HCT116 (cell line): ENCODE results near the gene LSAMP. TPM values are rescaled to one million over a fixed set of nuclear protein-coding genes. Genes with fewer than 3 reads are reported as not detected.

ENCODE experiments used
- ATAC-seq: fragments of 200-7000 bp; cut with Tn5 transposase; 2 replicates; pipeline ENCODE4 v1.9.1; 2020; ENCODE audit warnings: mild to moderate bottlenecking, moderate library complexity
- BruUV-seq: library from RNA; stranded (reverse); fragments of 400-500 nt; replicated peaks from 2 replicates; lab custom pipeline; 2021; lab: Mats Ljungman, UMichigan
- CTCF ChIA-PET: fragments of 300-600 bp; sonication (Branson Sonifier 250); formaldehyde crosslinking; loops from one replicate; lab custom pipeline; 2021; ENCODE audit warnings: antibody characterized with exemption; lab: Charles Lee
- POLR2A ChIA-PET: fragments of 300-600, 350-600 bp; sonication (Branson Sonifier 250); formaldehyde crosslinking; loops from one replicate; lab custom pipeline; 2021; ENCODE audit warnings: antibody characterized with exemption; lab: Charles Lee
- RAD21 ChIA-PET, 2 experiments: fragments of 300-600 bp; sonication (Branson Sonifier 250); formaldehyde crosslinking; loops; one replicate each; lab custom pipeline; 2023; ENCODE audit warnings: low total read pairs in 2 of 2; ENCODE audit not compliant: uncharacterized antibody in 2 of 2, unreplicated experiment in 2 of 2, low non-redundant PET in 1 of 2; lab: Charles Lee
- DNase-seq: peaks from one replicate; pipeline ENCODE4 v3.0.0-alpha.2; 2010; ENCODE audit warnings: low read depth, low spot score
- H2AFZ ChIP-seq: fragments of 200-600 bp; shearing (Covaris generic), sonication (generic); 2 replicates; pipeline ENCODE4 v1.6.1; 2017; ENCODE audit warnings: low read depth, mixed run types, mixed read lengths, antibody characterized with exemption, low read length; ENCODE audit not compliant: poor library complexity, severe bottlenecking
- H3K27ac ChIP-seq: 2 replicates; pipeline ENCODE4 v1.5.1; 2012; ENCODE audit warnings: low read depth, low read length
- H3K27me3 ChIP-seq: fragments of 200-600 bp; sonication (generic); 2 replicates; pipeline ENCODE4 v1.6.1; 2016; ENCODE audit warnings: mixed run types, low read length, mixed read lengths; ENCODE audit not compliant: insufficient read depth
- H3K36me3 ChIP-seq, 2 experiments: fragments of 200-500 bp in 1 of 2; fragments of 200-600 bp in 1 of 2; sonication (Bioruptor generic) in 1 of 2; sonication (generic) in 1 of 2; 2 replicates each; pipeline versions ENCODE4 v1.5.1 to v1.6.1; 2014 to 2016; ENCODE audit warnings: low read length in 2 of 2, inconsistent platforms in 1 of 2, mixed read lengths in 1 of 2, mixed run types in 1 of 2; ENCODE audit not compliant: insufficient read depth in 2 of 2, control insufficient read depth in 1 of 2
- H3K4me1 ChIP-seq, 2 experiments: fragments of 200-600 bp in 1 of 2; sonication (generic) in 1 of 2; 2 replicates each; pipeline versions ENCODE4 v1.5.1 to v1.6.1; 2012 to 2017; ENCODE audit warnings: low read length in 2 of 2, inconsistent platforms in 1 of 2, mild to moderate bottlenecking in 1 of 2, mixed read lengths in 1 of 2, mixed run types in 1 of 2, moderate library complexity in 1 of 2; ENCODE audit not compliant: insufficient read depth in 2 of 2, control insufficient read depth in 1 of 2
- H3K4me2 ChIP-seq: fragments of 200-600 bp; sonication (generic); 2 replicates; pipeline ENCODE4 v1.6.1; 2017; ENCODE audit warnings: mixed run types, low read length, mixed read lengths
- H3K4me3 ChIP-seq, 2 experiments: fragments of 200-600 bp in 1 of 2; sonication (generic) in 1 of 2; replicated peaks in 1 of 2; 2 replicates each; pipeline ENCODE4 v1.5.1; 2011 to 2016; ENCODE audit warnings: low read length in 2 of 2, control low read depth in 1 of 2, low read depth in 1 of 2, mild to moderate bottlenecking in 1 of 2, mixed read lengths in 1 of 2, mixed run types in 1 of 2
- H3K79me2 ChIP-seq: fragments of 200-600 bp; sonication (generic); 2 replicates; pipeline ENCODE4 v1.6.1; 2017; ENCODE audit warnings: mild to moderate bottlenecking, mixed run types, low read length, moderate library complexity, mixed read lengths; ENCODE audit not compliant: insufficient read depth
- H3K9ac ChIP-seq: fragments of 200-600 bp; sonication (generic); 2 replicates; pipeline ENCODE4 v1.6.1; 2016; ENCODE audit warnings: low read length, mixed read lengths
- H3K9me2 ChIP-seq: fragments of 200-600 bp; sonication (generic), shearing (Covaris generic); 2 replicates; pipeline ENCODE4 v1.6.1; 2017; ENCODE audit warnings: mixed run types, mild to moderate bottlenecking, moderate library complexity; ENCODE audit not compliant: insufficient read depth
- H3K9me3 ChIP-seq, 2 experiments: fragments of 200-500 bp in 1 of 2; fragments of 200-600 bp in 1 of 2; sonication (Bioruptor generic) in 1 of 2; sonication (generic) in 1 of 2; 2 replicates each; pipeline ENCODE4 v1.6.1; 2014 to 2017; ENCODE audit warnings: low read length in 2 of 2, mixed read lengths in 2 of 2, inconsistent platforms in 1 of 2, low read depth in 1 of 2, mild to moderate bottlenecking in 1 of 2, mixed run types in 1 of 2, moderate library complexity in 1 of 2; ENCODE audit not compliant: control insufficient read depth in 1 of 2, insufficient read depth in 1 of 2
- H4K20me1 ChIP-seq: fragments of 200-600 bp; sonication (generic), shearing (Covaris generic); 2 replicates; pipeline ENCODE4 v1.6.1; 2017; ENCODE audit warnings: mixed run types, mild to moderate bottlenecking, moderate library complexity; ENCODE audit not compliant: insufficient read depth
- ATF3 ChIP-seq: IDR thresholded peaks from 2 replicates; pipeline ENCODE4 v1.6.1; 2012
- CEBPB ChIP-seq: IDR thresholded peaks from 2 replicates; pipeline ENCODE4 v1.6.1; 2012; ENCODE audit warnings: low read depth
- CTCF ChIP-seq, 3 experiments: fragments of 200-600 bp in 1 of 3; sonication (generic) in 1 of 3; IDR thresholded peaks in 2 of 3; conservative IDR thresholded peaks in 1 of 3; 2 replicates each; pipeline ENCODE4 v1.5.1; 2012 to 2017; ENCODE audit warnings: low read depth in 2 of 3, low read length in 2 of 3, antibody characterized with exemption in 1 of 3, borderline replicate concordance in 1 of 3, control low read depth in 1 of 3, mild to moderate bottlenecking in 1 of 3, mixed read lengths in 1 of 3, mixed run types in 1 of 3, moderate library complexity in 1 of 3; ENCODE audit not compliant: insufficient read depth in 1 of 3
- EGR1 ChIP-seq: IDR thresholded peaks from 2 replicates; pipeline ENCODE4 v1.6.1; 2012; ENCODE audit warnings: low read depth
- ELF1 ChIP-seq: IDR thresholded peaks from 2 replicates; pipeline ENCODE4 v1.6.1; 2012; ENCODE audit warnings: low read depth, borderline replicate concordance
- EZH2 ChIP-seq: fragments of 200-600 bp; sonication (generic); IDR thresholded peaks from 2 replicates; pipeline ENCODE4 v1.6.1; 2017; ENCODE audit warnings: antibody characterized with exemption, mixed run types
- FOSL1 ChIP-seq: IDR thresholded peaks from 2 replicates; pipeline ENCODE4 v1.6.1; 2012; ENCODE audit warnings: low read depth
- JUND ChIP-seq: IDR thresholded peaks from 2 replicates; pipeline ENCODE4 v1.6.1; 2012
- MAX ChIP-seq: IDR thresholded peaks from 2 replicates; pipeline ENCODE4 v1.6.1; 2012
- POLR2A ChIP-seq: IDR thresholded peaks from 2 replicates; pipeline ENCODE4 v1.7.0; 2011; ENCODE audit warnings: borderline replicate concordance; ENCODE audit not compliant: insufficient read depth, insufficient read length; ENCODE audit errors: extremely low read depth
- POLR2AphosphoS5 ChIP-seq: IDR thresholded peaks from 2 replicates; pipeline ENCODE4 v1.6.1; 2011; ENCODE audit warnings: mild to moderate bottlenecking, low read depth, low read length, moderate library complexity
- RAD21 ChIP-seq: IDR thresholded peaks from 2 replicates; pipeline ENCODE4 v1.6.1; 2012; ENCODE audit warnings: low read depth, mild to moderate bottlenecking
- REST ChIP-seq: IDR thresholded peaks from 2 replicates; pipeline ENCODE4 v1.6.1; 2012; ENCODE audit warnings: low read depth
- SIN3A ChIP-seq: IDR thresholded peaks from 2 replicates; pipeline ENCODE4 v1.6.1; 2012; ENCODE audit warnings: low read depth
- SP1 ChIP-seq: IDR thresholded peaks from 2 replicates; pipeline ENCODE4 v1.6.1; 2012; ENCODE audit warnings: low read depth
- TCF7L2 ChIP-seq: IDR thresholded peaks from 2 replicates; pipeline ENCODE4 v1.7.0; 2011; ENCODE audit warnings: borderline replicate concordance, inconsistent platforms; ENCODE audit not compliant: insufficient read depth, insufficient read length; ENCODE audit errors: extremely low read depth
- YY1 ChIP-seq: IDR thresholded peaks from 2 replicates; pipeline ENCODE4 v1.6.1; 2011; ENCODE audit warnings: low read length, low read depth, moderate library complexity, mild to moderate bottlenecking; ENCODE audit not compliant: insufficient replicate concordance; ENCODE audit errors: extremely low read depth
- ZBTB33 ChIP-seq: IDR thresholded peaks from 2 replicates; pipeline ENCODE4 v1.6.1; 2011; ENCODE audit warnings: mild to moderate bottlenecking, low read length, moderate library complexity; ENCODE audit not compliant: insufficient replicate concordance; ENCODE audit errors: extremely low read depth
- ZFX ChIP-seq: fragments of 450-650 bp; IDR thresholded peaks from 2 replicates; pipeline ENCODE4 v1.6.1; 2017
- ZNF274 ChIP-seq: fragments of 200-500 bp; sonication (Bioruptor generic); IDR thresholded peaks from 2 replicates; pipeline ENCODE4 v1.6.1; 2014; ENCODE audit warnings: mild to moderate bottlenecking, low read depth, low read length, inconsistent platforms
- intact Hi-C: fragments of 100-400 bp; cut with micrococcal nuclease; formaldehyde crosslinking; loops from 2 replicates; pipeline ENCODE4 v1.10.0; 2022
- total RNA-seq: library from RNA; stranded (reverse); gene quantifications from one replicate; pipeline ENCODE4 v1.2.1, GENCODE V29; 2021; ENCODE audit not compliant: unreplicated experiment

The LSAMP gene
- total RNA-seq, 1 experiment from 2014 or later, result 0.25 TPM

GRCh38 chr3:116259984-116260383, 185.3 kb downstream of the LSAMP start:
- H3K4me2 ChIP-seq, result no peak overlapping the region
- H3K4me1 ChIP-seq, result no peaks in the 10 kb centered on the region
- intact Hi-C loops, result no loop called here
- H3K79me2 ChIP-seq, result no peaks in the 10 kb centered on the region
- POLR2A ChIA-PET, result no interaction called here
- H3K36me3 ChIP-seq, result no peaks in the 10 kb centered on the region
- CTCF ChIA-PET, result no interaction called here
- ATAC-seq (no peak), DNase-seq (no peak)
- H4K20me1 ChIP-seq, result no peaks in the 10 kb centered on the region
- TF ChIP-seq ZNF274, result no peak
- TF ChIP-seq EZH2, result no peak
- TF ChIP-seq ZFX, result no peak
- TF ChIP-seq ATF3, result no peak
- TF ChIP-seq CTCF (IDR thresholded peaks at IDR 0.05 in 2 of 3, conservative IDR thresholded peaks at IDR 0.05 in 1 of 3; ENCODE audit: borderline replicate concordance in 1 of 3, insufficient read depth in 1 of 3, low read depth in 2 of 3, low read length in 2 of 3), result no peak
- TF ChIP-seq YY1, result no peak
- no peak for TF ChIP-seq JUND
- no peak for TF ChIP-seq CEBPB
- TF ChIP-seq SIN3A, result no peak
- TF ChIP-seq ELF1, result no peak
- TF ChIP-seq RAD21, result no peak
- no peak for TF ChIP-seq POLR2A
- TF ChIP-seq SP1, result no peak
- TF ChIP-seq REST, result no peak
- no peak for TF ChIP-seq FOSL1
- no peak for TF ChIP-seq TCF7L2
- TF ChIP-seq MAX, result no peak
- TF ChIP-seq POLR2AphosphoS5, result no peak
- no peak for TF ChIP-seq EGR1
- no peak for TF ChIP-seq ZBTB33
- no peak overlapping the region for H3K4me3 ChIP-seq
- H3K27ac ChIP-seq, result no peak overlapping the region
- H3K9ac ChIP-seq, result no peak overlapping the region
- RAD21 ChIA-PET, result no interaction called here
- H3K9me2 ChIP-seq, result no peaks in the 10 kb centered on the region
- BruUV-seq, result no TSS peak
- no peaks in the 10 kb centered on the region for H3K9me3 ChIP-seq
- H3K27me3 ChIP-seq, result peaks cover 51% of the 10 kb centered on the region
- H2AFZ ChIP-seq, result no peak overlapping the region
